ENCODE measurements around the gene RBFOX2. TPM values are rescaled to one million over a fixed set of nuclear protein-coding genes. Genes with fewer than 3 reads are reported as not detected.
"Not testable (repeated sequence)": the region's sequence is repeated elsewhere in the genome, so short reads cannot be mapped to it uniquely, and the experiment has no call there.

RBFOX2 gene
- total RNA-seq, 2 experiments from 2014 or later: 1.9 to 2.4 TPM

DNA sequence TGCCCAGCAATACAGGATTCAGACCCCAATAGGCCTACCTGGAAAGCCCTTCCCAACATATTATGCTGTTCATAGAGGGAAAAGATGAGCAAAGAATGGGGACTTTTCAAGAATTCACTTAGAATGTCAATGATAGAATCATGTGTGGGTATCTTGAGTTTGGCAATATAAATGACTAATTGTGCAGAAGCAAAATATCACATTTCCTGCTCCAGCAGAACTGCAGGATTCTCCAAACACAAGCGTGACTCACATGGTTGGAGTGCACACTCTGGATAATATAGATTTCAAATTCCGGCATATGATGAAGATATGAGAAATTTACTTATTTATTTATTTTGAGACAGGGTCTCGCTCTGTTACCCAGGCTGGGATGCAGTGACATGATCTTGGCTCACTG is 323.5 kb downstream of the RBFOX2 start:
- TF ChIP-seq, protein P1, sequence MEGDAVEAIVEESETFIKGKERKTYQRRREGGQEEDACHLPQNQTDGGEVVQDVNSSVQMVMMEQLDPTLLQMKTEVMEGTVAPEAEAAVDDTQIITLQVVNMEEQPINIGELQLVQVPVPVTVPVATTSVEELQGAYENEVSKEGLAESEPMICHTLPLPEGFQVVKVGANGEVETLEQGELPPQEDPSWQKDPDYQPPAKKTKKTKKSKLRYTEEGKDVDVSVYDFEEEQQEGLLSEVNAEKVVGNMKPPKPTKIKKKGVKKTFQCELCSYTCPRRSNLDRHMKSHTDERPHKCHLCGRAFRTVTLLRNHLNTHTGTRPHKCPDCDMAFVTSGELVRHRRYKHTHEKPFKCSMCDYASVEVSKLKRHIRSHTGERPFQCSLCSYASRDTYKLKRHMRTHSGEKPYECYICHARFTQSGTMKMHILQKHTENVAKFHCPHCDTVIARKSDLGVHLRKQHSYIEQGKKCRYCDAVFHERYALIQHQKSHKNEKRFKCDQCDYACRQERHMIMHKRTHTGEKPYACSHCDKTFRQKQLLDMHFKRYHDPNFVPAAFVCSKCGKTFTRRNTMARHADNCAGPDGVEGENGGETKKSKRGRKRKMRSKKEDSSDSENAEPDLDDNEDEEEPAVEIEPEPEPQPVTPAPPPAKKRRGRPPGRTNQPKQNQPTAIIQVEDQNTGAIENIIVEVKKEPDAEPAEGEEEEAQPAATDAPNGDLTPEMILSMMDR (IDR thresholded peaks at IDR 0.05): no peak
- Histone ChIP-seq H3K27ac (ENCODE audit: low read depth in 1 of 2, low read length in 2 of 2) (no peak overlapping the region), H3K4me1 (ENCODE audit: insufficient read depth, low read length) (no peaks in the 10 kb centered on the region), H3K9me3 (ENCODE audit: control insufficient read depth in 1 of 2, insufficient read depth in 1 of 2, low read length in 2 of 2) (no peaks in the 10 kb centered on the region), H3K36me3 (ENCODE audit: insufficient read depth, low read length) (no peaks in the 10 kb centered on the region), H3K4me3 (ENCODE audit: low read length) (no peak overlapping the region), H3K27me3 (ENCODE audit: control insufficient read depth in 1 of 2, insufficient read depth in 2 of 2, low read length in 2 of 2) (no peaks in the 10 kb centered on the region)
- DNase-seq: no peak
- ATAC-seq (ENCODE audit: poor library complexity): no peak
- intact Hi-C loops (cut with DNase I, micrococcal nuclease): no loop called here
- ChIA-PET CTCF (no interaction called here), POLR2A (no interaction called here)
- H3K4me1 Mint-ChIP-seq (ENCODE audit: low read depth): no peaks in the 10 kb centered on the region
- no peak overlapping the region for H3K4me3 Mint-ChIP-seq
- H3K36me3 Mint-ChIP-seq (ENCODE audit: low read depth): no peaks in the 10 kb centered on the region
- H3K9me3 Mint-ChIP-seq: no peaks in the 10 kb centered on the region
- peaks cover under 1% of the 10 kb centered on the region for H3K27me3 Mint-ChIP-seq
- H3K27ac Mint-ChIP-seq: no peak overlapping the region

DNA sequence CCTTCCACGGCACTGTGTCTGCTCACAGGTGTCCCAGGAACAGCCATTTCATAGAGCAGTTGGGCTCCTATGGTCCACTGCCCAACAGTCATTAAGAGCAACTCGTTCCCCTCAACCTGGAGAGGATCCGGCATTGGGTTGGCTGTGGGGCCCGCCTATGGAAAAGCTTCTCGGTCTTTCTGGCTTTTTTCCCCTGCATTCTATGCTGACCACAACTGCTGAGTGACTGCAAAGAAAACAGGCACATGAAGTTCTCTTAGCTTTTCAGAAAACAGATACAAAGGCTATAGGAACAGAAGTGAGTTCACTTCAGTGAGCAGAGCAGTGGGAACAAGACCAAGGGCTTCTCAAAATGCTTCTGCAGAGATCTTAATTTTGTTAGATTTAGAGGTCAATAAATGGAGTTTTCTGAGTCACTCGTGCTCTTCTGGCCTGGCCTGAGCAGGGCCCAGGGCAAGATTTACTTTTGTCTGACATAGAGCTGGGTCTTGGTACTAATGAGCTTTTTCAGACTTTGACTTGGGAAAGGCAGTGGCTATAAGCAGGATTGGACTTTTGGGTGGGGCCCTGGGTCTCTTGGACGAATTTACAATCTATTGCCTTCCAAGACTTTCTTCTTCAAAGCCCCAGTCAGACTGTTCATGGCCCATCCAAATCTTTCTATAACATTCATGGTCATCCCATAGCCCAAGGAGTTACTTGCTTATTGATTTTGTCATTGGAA is 324.6 kb downstream of the RBFOX2 start:
- Histone ChIP-seq H3K27ac (ENCODE audit: low read depth in 1 of 2, low read length in 2 of 2) (no peak overlapping the region), H3K4me1 (ENCODE audit: insufficient read depth, low read length) (no peaks in the 10 kb centered on the region), H3K36me3 (ENCODE audit: insufficient read depth, low read length) (no peaks in the 10 kb centered on the region), H3K27me3 (ENCODE audit: control insufficient read depth in 1 of 2, insufficient read depth in 2 of 2, low read length in 2 of 2) (no peaks in the 10 kb centered on the region), H3K4me3 (ENCODE audit: low read length) (no peak overlapping the region), H3K9me3 (ENCODE audit: control insufficient read depth in 1 of 2, insufficient read depth in 1 of 2, low read length in 2 of 2) (no peaks in the 10 kb centered on the region)
- Mint-ChIP-seq H3K4me3 (no peak overlapping the region), H3K27ac (no peak overlapping the region), H3K4me1 (ENCODE audit: low read depth) (no peaks in the 10 kb centered on the region), H3K27me3 (peaks cover 6% of the 10 kb centered on the region), H3K9me3 (no peaks in the 10 kb centered on the region), H3K36me3 (ENCODE audit: low read depth) (no peaks in the 10 kb centered on the region)
- ATAC-seq (ENCODE audit: poor library complexity) (no peak), DNase-seq (no peak)
- intact Hi-C loops (cut with DNase I, micrococcal nuclease): no loop called here
- ChIA-PET POLR2A (no interaction called here), CTCF (no interaction called here)
- TF ChIP-seq, protein P1 (IDR thresholded peaks at IDR 0.05): no peak

DNA sequence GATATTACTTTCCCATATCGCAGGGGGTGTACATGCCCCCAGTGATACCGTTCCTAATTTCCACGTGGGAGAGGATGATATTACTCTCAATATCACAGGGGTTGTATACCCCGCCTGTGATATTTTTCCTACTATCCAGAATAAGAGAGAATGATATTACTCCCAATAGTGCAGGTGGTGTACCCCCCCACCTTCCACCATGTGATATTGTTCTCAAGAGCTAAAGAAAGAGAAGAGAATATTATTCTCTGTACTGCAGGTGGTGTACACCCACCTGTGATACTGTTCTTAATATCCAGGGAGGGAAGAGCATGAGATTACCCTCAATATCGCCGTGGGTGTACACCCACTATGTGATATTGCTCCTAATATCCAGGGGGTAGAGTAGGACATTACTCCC is 328.8 kb downstream of the RBFOX2 start:
- H3K4me1 Mint-ChIP-seq (ENCODE audit: low read depth); H3K27ac Mint-ChIP-seq; H3K9me3 ChIP-seq (ENCODE audit: control insufficient read depth in 1 of 2, insufficient read depth in 1 of 2, low read length in 2 of 2); DNase-seq; H3K4me3 ChIP-seq (ENCODE audit: low read length); H3K27me3 ChIP-seq (ENCODE audit: control insufficient read depth in 1 of 2, insufficient read depth in 2 of 2, low read length in 2 of 2); H3K4me1 ChIP-seq (ENCODE audit: insufficient read depth, low read length); H3K27me3 Mint-ChIP-seq; POLR2A ChIA-PET; H3K4me3 Mint-ChIP-seq; H3K27ac ChIP-seq (ENCODE audit: low read depth in 1 of 2, low read length in 2 of 2); H3K9me3 Mint-ChIP-seq; CTCF ChIA-PET; H3K36me3 Mint-ChIP-seq (ENCODE audit: low read depth); H3K36me3 ChIP-seq (ENCODE audit: insufficient read depth, low read length): not testable (repeated sequence)
- intact Hi-C loops (cut with DNase I, micrococcal nuclease): loop anchor here in 1 of 2 experiments (5.0 kb wide), 1 partner anchor 53 kb away; the partner anchor contains the start of gene APOL6
- ATAC-seq (ENCODE audit: poor library complexity): peak; percentile 43

DNA sequence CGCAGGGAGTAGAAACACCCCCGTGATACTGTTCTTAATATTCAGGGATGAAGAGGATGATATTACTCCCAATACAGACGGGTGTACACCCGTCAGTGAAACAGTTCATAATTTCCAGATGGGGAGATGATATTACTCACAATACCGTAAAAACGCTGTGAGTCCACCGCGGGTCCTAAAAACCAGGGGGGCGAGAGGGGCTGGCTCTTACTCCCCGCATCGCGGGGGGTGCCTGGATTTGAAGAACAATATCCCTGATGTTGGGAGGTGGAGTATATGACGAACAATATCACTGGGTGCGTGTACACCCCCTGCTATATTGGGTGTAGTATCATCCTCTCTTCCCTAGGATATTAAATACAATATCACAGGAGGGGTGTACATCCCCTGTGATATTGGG is 331.5 kb downstream of the RBFOX2 start:
- ChIA-PET CTCF (no interaction called here), POLR2A (no interaction called here)
- peak; percentile 35 for ATAC-seq (ENCODE audit: poor library complexity)
- DNase-seq: peak in 1 of 14 experiments; percentile 17
- Histone ChIP-seq H3K36me3 (ENCODE audit: insufficient read depth, low read length) (no peaks in the 10 kb centered on the region), H3K4me3 (ENCODE audit: low read length) (no peak overlapping the region), H3K27ac (ENCODE audit: low read depth in 1 of 2, low read length in 2 of 2) (no peak overlapping the region), H3K4me1 (ENCODE audit: insufficient read depth, low read length) (no peaks in the 10 kb centered on the region), H3K9me3 (ENCODE audit: control insufficient read depth in 1 of 2, insufficient read depth in 1 of 2, low read length in 2 of 2) (no peaks in the 10 kb centered on the region), H3K27me3 (ENCODE audit: control insufficient read depth in 1 of 2, insufficient read depth in 2 of 2, low read length in 2 of 2) (no peaks in the 10 kb centered on the region)
- H3K9me3 Mint-ChIP-seq: no peaks in the 10 kb centered on the region
- TF ChIP-seq, protein P1 (IDR thresholded peaks at IDR 0.05): no peak
- intact Hi-C loops (cut with DNase I, micrococcal nuclease): loop anchor here in 1 of 2 experiments (5.0 kb wide), 1 partner anchor 50 kb away; the partner anchor contains the start of gene APOL6
- no peak overlapping the region for H3K27ac Mint-ChIP-seq
- H3K27me3 Mint-ChIP-seq: peaks cover 12% of the 10 kb centered on the region
- H3K4me3 Mint-ChIP-seq: no peak overlapping the region
- no peaks in the 10 kb centered on the region for H3K36me3 Mint-ChIP-seq (ENCODE audit: low read depth)
- no peaks in the 10 kb centered on the region for H3K4me1 Mint-ChIP-seq (ENCODE audit: low read depth)
